Neural progenitor cell (in vitro differentiated cells): Measurements from ENCODE around the gene CROCC2. TPM values are rescaled to one million over a fixed set of nuclear protein-coding genes. Genes with fewer than 3 reads are reported as not detected.
A peak's percentile ranks its signal among the peaks of the same experiment; 100 is the strongest.

Experiments used
- DNase-seq: peaks from one replicate; pipeline ENCODE4 v3.0.0-alpha.2; 2016; ENCODE audit warnings: low spot score
- H2AFZ ChIP-seq: fragments of 200-600 bp; sonication (generic); replicated peaks from 2 replicates; pipeline ENCODE4 v1.6.1; 2016; ENCODE audit warnings: antibody characterized with exemption
- H3F3A ChIP-seq: fragments of 200-600 bp; sonication (generic); 2 replicates; pipeline ENCODE4 v1.6.1; 2016; ENCODE audit warnings: antibody characterized with exemption, low read depth
- H3K27ac ChIP-seq: fragments of 200-600 bp; sonication (generic); 2 replicates; pipeline ENCODE4 v1.5.1; 2016; ENCODE audit warnings: mild to moderate bottlenecking
- H3K27me3 ChIP-seq: fragments of 200-600 bp; sonication (generic); 2 replicates; pipeline ENCODE4 v1.6.1; 2016; ENCODE audit warnings: mild to moderate bottlenecking, moderate library complexity
- H3K36me3 ChIP-seq: fragments of 200-600 bp; sonication (generic); 2 replicates; pipeline ENCODE4 v1.5.1; 2016
- H3K4me1 ChIP-seq: fragments of 200-600 bp; sonication (generic); 2 replicates; pipeline ENCODE4 v1.6.1; 2016; ENCODE audit warnings: mixed run types
- H3K4me2 ChIP-seq: fragments of 200-600 bp; sonication (generic); 2 replicates; pipeline ENCODE4 v1.6.1; 2016
- H3K4me3 ChIP-seq: fragments of 200-600 bp; sonication (generic); 2 replicates; pipeline ENCODE4 v1.5.1; 2016
- H3K79me2 ChIP-seq: fragments of 200-600 bp; sonication (generic); 2 replicates; pipeline ENCODE4 v1.6.1; 2016; ENCODE audit warnings: low read depth
- H3K9ac ChIP-seq: fragments of 200-600 bp; sonication (generic); 2 replicates; pipeline ENCODE4 v1.6.1; 2016
- H3K9me3 ChIP-seq: fragments of 200-600 bp; sonication (generic); 2 replicates; pipeline ENCODE4 v1.5.1; 2016; ENCODE audit warnings: low read depth
- H4K20me1 ChIP-seq: fragments of 200-600 bp; sonication (generic); 2 replicates; pipeline ENCODE4 v1.6.1; 2016; ENCODE audit warnings: low read depth
- H3K27ac Mint-ChIP-seq: 3 replicates; pipeline ENCODE4 v1.8.0; 2021; ENCODE audit warnings: mixed read lengths
- H3K27me3 Mint-ChIP-seq: 2 replicates; pipeline ENCODE4 v1.8.0; 2022; ENCODE audit warnings: low read depth, mild to moderate bottlenecking, inconsistent platforms, moderate library complexity, mixed read lengths; ENCODE audit not compliant: insufficient read depth
- H3K36me3 Mint-ChIP-seq: 3 replicates; pipeline ENCODE4 v1.8.0; 2021; ENCODE audit warnings: mixed read lengths
- H3K4me1 Mint-ChIP-seq: 3 replicates; pipeline ENCODE4 v1.8.0; 2021; ENCODE audit warnings: mixed read lengths
- H3K4me3 Mint-ChIP-seq: 3 replicates; pipeline ENCODE4 v1.8.0; 2021; ENCODE audit warnings: mild to moderate bottlenecking, moderate library complexity, mixed read lengths
- H3K9me3 Mint-ChIP-seq: 3 replicates; pipeline ENCODE4 v1.8.0; 2020; ENCODE audit warnings: mixed read lengths
- CTCF ChIP-seq: fragments of 200-600 bp; sonication (generic); IDR thresholded peaks from 2 replicates; pipeline ENCODE4 v1.5.1; 2017; ENCODE audit warnings: antibody characterized with exemption, mild to moderate bottlenecking
- EZH2 ChIP-seq: fragments of 200-600 bp; sonication (generic); IDR thresholded peaks from 2 replicates; pipeline ENCODE4 v1.6.1; 2017; ENCODE audit warnings: antibody characterized with exemption, mild to moderate bottlenecking, moderate library complexity
- EZH2phosphoT487 ChIP-seq: fragments of 200-600 bp; sonication (generic); IDR thresholded peaks from 2 replicates; pipeline ENCODE4 v1.6.1; 2017; ENCODE audit warnings: antibody characterized with exemption
- total RNA-seq: library from RNA; depleted of rRNA; stranded (reverse); fragments of >200 nt; gene quantifications from 2 replicates; pipeline ENCODE4 v1.2.3, GENCODE V29; 2015; ENCODE audit warnings: low replicate concordance

CROCC2 gene
- total RNA-seq, 1 donor from 2014 or later, result not detected

GRCh38 chr2:241000831-241001321 is 94.7 kb downstream of the CROCC2 start:
- peaks cover 16% of the 10 kb centered on the region for H3K4me1 Mint-ChIP-seq
- Histone ChIP-seq H3K27ac (no peak overlapping the region), H3K9me3 (no peaks in the 10 kb centered on the region), H3K36me3 (no peaks in the 10 kb centered on the region), H3K4me1 (no peaks in the 10 kb centered on the region), H3F3A (no peaks in the 10 kb centered on the region), H3K79me2 (no peaks in the 10 kb centered on the region), H3K4me3 (no peak overlapping the region), H2AFZ (no peak overlapping the region), H4K20me1 (peaks cover 5% of the 10 kb centered on the region), H3K4me2 (no peak overlapping the region), H3K9ac (no peak overlapping the region), H3K27me3 (peaks cover 61% of the 10 kb centered on the region)
- peaks cover 3% of the 10 kb centered on the region for H3K36me3 Mint-ChIP-seq
- no peak overlapping the region for H3K27ac Mint-ChIP-seq
- peak overlapping the region; percentile 24 for H3K4me3 Mint-ChIP-seq
- no peak for DNase-seq
- peaks cover 24% of the 10 kb centered on the region for H3K9me3 Mint-ChIP-seq
- TF ChIP-seq EZH2phosphoT487 (no peak), CTCF (no peak)
- peaks cover 18% of the 10 kb centered on the region for H3K27me3 Mint-ChIP-seq

- Mint-ChIP-seq H3K27me3 (peaks cover 18% of the 10 kb centered on the region), H3K27ac (no peak overlapping the region), H3K9me3 (peaks cover 29% of the 10 kb centered on the region), H3K4me3 (no peak overlapping the region), H3K36me3 (peaks cover 3% of the 10 kb centered on the region), H3K4me1 (peaks cover 16% of the 10 kb centered on the region)
- H3K79me2 ChIP-seq, result no peaks in the 10 kb centered on the region
- TF ChIP-seq EZH2phosphoT487, result no peak
- TF ChIP-seq EZH2, result no peak
- TF ChIP-seq CTCF, result no peak
- peaks cover 57% of the 10 kb centered on the region for H3K27me3 ChIP-seq
- H2AFZ ChIP-seq, result no peak overlapping the region
- no peak overlapping the region for H3K4me2 ChIP-seq
- H3F3A ChIP-seq, result no peaks in the 10 kb centered on the region
- peaks cover 5% of the 10 kb centered on the region for H4K20me1 ChIP-seq
- no peaks in the 10 kb centered on the region for H3K9me3 ChIP-seq
- no peaks in the 10 kb centered on the region for H3K4me1 ChIP-seq
- H3K9ac ChIP-seq, result no peak overlapping the region
- no peak for DNase-seq
- H3K36me3 ChIP-seq, result no peaks in the 10 kb centered on the region
- no peak overlapping the region for H3K4me3 ChIP-seq
- no peak overlapping the region for H3K27ac ChIP-seq
Measured at GRCh38 chr2:241001413-241002274, 95.5 kb downstream of the CROCC2 start.

GRCh38 chr2:241002275-241003046 is 96.3 kb downstream of the CROCC2 start:
- Mint-ChIP-seq H3K27me3 (peaks cover 18% of the 10 kb centered on the region), H3K4me3 (no peak overlapping the region), H3K9me3 (peaks cover 29% of the 10 kb centered on the region), H3K4me1 (peaks cover 8% of the 10 kb centered on the region), H3K27ac (no peak overlapping the region), H3K36me3 (peaks cover 3% of the 10 kb centered on the region)
- H3K9me3 ChIP-seq, result no peaks in the 10 kb centered on the region
- no peaks in the 10 kb centered on the region for H3K36me3 ChIP-seq
- no peak overlapping the region for H3K9ac ChIP-seq
- H3K4me1 ChIP-seq, result no peaks in the 10 kb centered on the region
- H3F3A ChIP-seq, result no peaks in the 10 kb centered on the region
- no peaks in the 10 kb centered on the region for H3K79me2 ChIP-seq
- peaks cover 48% of the 10 kb centered on the region for H3K27me3 ChIP-seq
- DNase-seq, result no peak
- peaks cover 5% of the 10 kb centered on the region for H4K20me1 ChIP-seq
- H2AFZ ChIP-seq, result no peak overlapping the region
- H3K4me3 ChIP-seq, result no peak overlapping the region
- no peak overlapping the region for H3K27ac ChIP-seq
- no peak for TF ChIP-seq CTCF
- no peak for TF ChIP-seq EZH2phosphoT487
- no peak for TF ChIP-seq EZH2
- no peak overlapping the region for H3K4me2 ChIP-seq
